Hematopoietic multipotent progenitor cell treated with erythropoietin and hydrocortisone succinate and interleukin-3 and kit ligand, for 15 days (in vitro differentiated cells): ENCODE data around the gene FYTTD1.

Experiments
- DNase-seq: peaks from one replicate; pipeline ENCODE4 v3.0.0-alpha.2; 2015; ENCODE audit warnings: low spot score

The FYTTD1 gene

GRCh38 chr3:197793247-197793646 is 43.6 kb downstream of the FYTTD1 start:
- DNase-seq = no peak

- no peak for DNase-seq
Observed at GRCh38 chr3:197794115-197794514, 44.4 kb downstream of the FYTTD1 start.

- DNase-seq = no peak
Observed at GRCh38 chr3:197795200-197795599, 45.5 kb downstream of the FYTTD1 start.

- DNase-seq = no peak
Observed at GRCh38 chr3:197796087-197796486, 46.4 kb downstream of the FYTTD1 start.

- no peak for DNase-seq
Observed at GRCh38 chr3:197798863-197799262, 49.2 kb downstream of the FYTTD1 start.

- no peak for DNase-seq
Observed at GRCh38 chr3:197800379-197800778, 50.7 kb downstream of the FYTTD1 start.

GRCh38 chr3:197801891-197802778 is 52.5 kb downstream of the FYTTD1 start:
- peak; percentile 28 for DNase-seq

- no peak for DNase-seq
Observed at GRCh38 chr3:197802779-197803459, 53.2 kb downstream of the FYTTD1 start.

- no peak for DNase-seq
Observed at GRCh38 chr3:197804511-197804910, 54.8 kb downstream of the FYTTD1 start.

- no peak for DNase-seq
Observed at GRCh38 chr3:197807969-197808587, 58.4 kb downstream of the FYTTD1 start.

GRCh38 chr3:197809356-197810020 is 59.8 kb downstream of the FYTTD1 start:
- no peak for DNase-seq

- no peak for DNase-seq
Observed at GRCh38 chr3:197810901-197811300, 61.2 kb downstream of the FYTTD1 start.

GRCh38 chr3:197811343-197811742 is 61.7 kb downstream of the FYTTD1 start:
- DNase-seq = no peak

- no peak for DNase-seq
Observed at GRCh38 chr3:197814372-197814771, 64.7 kb downstream of the FYTTD1 start.

- DNase-seq = no peak
Observed at GRCh38 chr3:197820550-197821335, 71.1 kb downstream of the FYTTD1 start.

GRCh38 chr3:197829397-197830045 is 79.8 kb downstream of the FYTTD1 start:
- DNase-seq = no peak

- no peak for DNase-seq
Observed at GRCh38 chr3:197830308-197830966, 80.8 kb downstream of the FYTTD1 start.

- DNase-seq = no peak
Observed at GRCh38 chr3:197830967-197831313, 81.3 kb downstream of the FYTTD1 start.

GRCh38 chr3:197833930-197834715 is 84.4 kb downstream of the FYTTD1 start:
- DNase-seq = no peak

- no peak for DNase-seq
Observed at GRCh38 chr3:197835509-197835908, 85.8 kb downstream of the FYTTD1 start.
